ENCODE measurements around the gene SPEM1. TPM values are rescaled to one million over a fixed set of nuclear protein-coding genes. Genes with fewer than 3 reads are reported as not detected.

SPEM1 gene
- polyA plus RNA-seq, 1 donor = not detected

GRCh38 chr17:7403043-7403726, 16.9 kb upstream of the SPEM1 start:
- peak overlapping the region; percentile 96 for H3K27ac ChIP-seq (ENCODE audit: low read length)
- H3K27me3 ChIP-seq (ENCODE audit: control insufficient read depth, insufficient read depth, low read length) = peaks cover 31% of the 10 kb centered on the region
- no peaks in the 10 kb centered on the region for H3K9me3 ChIP-seq (ENCODE audit: control insufficient read depth, low read depth, low read length)
- no CpG with 5 or more reads among the region's 16 CpGs for WGBS (ENCODE audit: insufficient coverage, low lambda C conversion rate)
- peaks cover 9% of the 10 kb centered on the region for H3K4me1 ChIP-seq (ENCODE audit: control insufficient read depth, insufficient read depth, low read length)
- no peaks in the 10 kb centered on the region for H3K36me3 ChIP-seq (ENCODE audit: control insufficient read depth, insufficient read depth, low read length)
- peak overlapping the region; percentile 93 for H3K4me3 ChIP-seq (ENCODE audit: low read length)
- DNase-seq = peak; percentile 93 to 97

GRCh38 chr17:7403727-7403976, 16.5 kb upstream of the SPEM1 start:
- peak overlapping the region; percentile 96 for H3K27ac ChIP-seq (ENCODE audit: low read length)
- peaks cover 34% of the 10 kb centered on the region for H3K27me3 ChIP-seq (ENCODE audit: control insufficient read depth, insufficient read depth, low read length)
- no peaks in the 10 kb centered on the region for H3K36me3 ChIP-seq (ENCODE audit: control insufficient read depth, insufficient read depth, low read length)
- WGBS (ENCODE audit: insufficient coverage, low lambda C conversion rate) = no CpG with 5 or more reads among the region's 13 CpGs
- no peak for DNase-seq
- H3K4me3 ChIP-seq (ENCODE audit: low read length) = peak overlapping the region; percentile 93
- no peaks in the 10 kb centered on the region for H3K9me3 ChIP-seq (ENCODE audit: control insufficient read depth, low read depth, low read length)
- peaks cover 9% of the 10 kb centered on the region for H3K4me1 ChIP-seq (ENCODE audit: control insufficient read depth, insufficient read depth, low read length)

GRCh38 chr17:7403977-7404736, 16.0 kb upstream of the SPEM1 start, which contains the start of gene TMEM256:
TMEM256 (minus strand) TSS chr17:7404097; CDS start chr17:7404084, 13 bp downstream.
- Histone ChIP-seq H3K4me1 (ENCODE audit: control insufficient read depth, insufficient read depth, low read length) (peaks cover 9% of the 10 kb centered on the region), H3K36me3 (ENCODE audit: control insufficient read depth, insufficient read depth, low read length) (no peaks in the 10 kb centered on the region), H3K27ac (ENCODE audit: low read length) (peak within 1 kb of the TSS; percentile 96), H3K4me3 (ENCODE audit: low read length) (peak within 1 kb of the TSS; percentile 93), H3K27me3 (ENCODE audit: control insufficient read depth, insufficient read depth, low read length) (peaks cover 39% of the 10 kb centered on the region), H3K9me3 (ENCODE audit: control insufficient read depth, low read depth, low read length) (no peaks in the 10 kb centered on the region)
- DNase-seq = peak; percentile 99 to 100
- no CpG with 5 or more reads among the region's 49 CpGs for WGBS (ENCODE audit: insufficient coverage, low lambda C conversion rate)

- no peak for DNase-seq
- peaks cover 45% of the 10 kb centered on the region for H3K27me3 ChIP-seq (ENCODE audit: control insufficient read depth, insufficient read depth, low read length)
- no peaks in the 10 kb centered on the region for H3K9me3 ChIP-seq (ENCODE audit: control insufficient read depth, low read depth, low read length)
- peaks cover 4% of the 10 kb centered on the region for H3K36me3 ChIP-seq (ENCODE audit: control insufficient read depth, insufficient read depth, low read length)
- H3K27ac ChIP-seq (ENCODE audit: low read length) = peak overlapping the region; percentile 68
- peak overlapping the region; percentile 54 for H3K4me3 ChIP-seq (ENCODE audit: low read length)
- WGBS (ENCODE audit: insufficient coverage, low lambda C conversion rate) = 0% methylated on average over 1 of the region's 65 CpGs
- H3K4me1 ChIP-seq (ENCODE audit: control insufficient read depth, insufficient read depth, low read length) = peaks cover 9% of the 10 kb centered on the region
These were observed 15.3 kb upstream of the SPEM1 start for GRCh38 chr17:7404737-7405349.

- H3K9me3 ChIP-seq (ENCODE audit: control insufficient read depth, low read depth, low read length) = no peaks in the 10 kb centered on the region
- H3K4me1 ChIP-seq (ENCODE audit: control insufficient read depth, insufficient read depth, low read length) = peaks cover 9% of the 10 kb centered on the region
- DNase-seq = peak in 1 of 2 donors; percentile 19
- H3K27me3 ChIP-seq (ENCODE audit: control insufficient read depth, insufficient read depth, low read length) = peaks cover 50% of the 10 kb centered on the region
- peak overlapping the region; percentile 54 for H3K4me3 ChIP-seq (ENCODE audit: low read length)
- WGBS (ENCODE audit: insufficient coverage, low lambda C conversion rate) = 13% methylated on average over 3 of the region's 38 CpGs
- peak overlapping the region; percentile 68 for H3K27ac ChIP-seq (ENCODE audit: low read length)
- H3K36me3 ChIP-seq (ENCODE audit: control insufficient read depth, insufficient read depth, low read length) = peaks cover 7% of the 10 kb centered on the region
These were observed 14.5 kb upstream of the SPEM1 start for GRCh38 chr17:7405350-7406234.

GRCh38 chr17:7406235-7406825, 13.8 kb upstream of the SPEM1 start:
- Histone ChIP-seq H3K27ac (ENCODE audit: low read length) (no peak overlapping the region), H3K36me3 (ENCODE audit: control insufficient read depth, insufficient read depth, low read length) (peaks cover 7% of the 10 kb centered on the region), H3K9me3 (ENCODE audit: control insufficient read depth, low read depth, low read length) (no peaks in the 10 kb centered on the region), H3K27me3 (ENCODE audit: control insufficient read depth, insufficient read depth, low read length) (peaks cover 53% of the 10 kb centered on the region), H3K4me3 (ENCODE audit: low read length) (no peak overlapping the region), H3K4me1 (ENCODE audit: control insufficient read depth, insufficient read depth, low read length) (peaks cover 9% of the 10 kb centered on the region)
- no CpG with 5 or more reads among the region's 12 CpGs for WGBS (ENCODE audit: insufficient coverage, low lambda C conversion rate)
- DNase-seq = no peak

- Histone ChIP-seq H3K27ac (ENCODE audit: low read length) (no peak overlapping the region), H3K27me3 (ENCODE audit: control insufficient read depth, insufficient read depth, low read length) (peaks cover 53% of the 10 kb centered on the region), H3K9me3 (ENCODE audit: control insufficient read depth, low read depth, low read length) (no peaks in the 10 kb centered on the region), H3K4me3 (ENCODE audit: low read length) (no peak overlapping the region), H3K4me1 (ENCODE audit: control insufficient read depth, insufficient read depth, low read length) (peaks cover 3% of the 10 kb centered on the region), H3K36me3 (ENCODE audit: control insufficient read depth, insufficient read depth, low read length) (peaks cover 7% of the 10 kb centered on the region)
- DNase-seq = no peak
- no CpG with 5 or more reads among the region's 13 CpGs for WGBS (ENCODE audit: insufficient coverage, low lambda C conversion rate)
These were observed 13.0 kb upstream of the SPEM1 start for GRCh38 chr17:7407082-7407481.

GRCh38 chr17:7407485-7408251, 12.5 kb upstream of the SPEM1 start, which contains the start of gene NLGN2:
NLGN2 (plus strand) TSS chr17:7407845; CDS start chr17:7408256, 411 bp downstream.
- Histone ChIP-seq H3K27ac (ENCODE audit: low read length) (no peak within 1 kb of the TSS), H3K4me1 (ENCODE audit: control insufficient read depth, insufficient read depth, low read length) (peaks cover 3% of the 10 kb centered on the region), H3K4me3 (ENCODE audit: low read length) (no peak within 1 kb of the TSS), H3K9me3 (ENCODE audit: control insufficient read depth, low read depth, low read length) (no peaks in the 10 kb centered on the region), H3K27me3 (ENCODE audit: control insufficient read depth, insufficient read depth, low read length) (peaks cover 53% of the 10 kb centered on the region), H3K36me3 (ENCODE audit: control insufficient read depth, insufficient read depth, low read length) (peaks cover 7% of the 10 kb centered on the region)
- 47% methylated on average over 2 of the region's 12 CpGs for WGBS (ENCODE audit: insufficient coverage, low lambda C conversion rate)
- no peak for DNase-seq

GRCh38 chr17:7408252-7408727, 11.8 kb upstream of the SPEM1 start:
- peak in 1 of 2 donors; percentile 43 for DNase-seq
- H3K27ac ChIP-seq (ENCODE audit: low read length) = no peak overlapping the region
- peaks cover 7% of the 10 kb centered on the region for H3K36me3 ChIP-seq (ENCODE audit: control insufficient read depth, insufficient read depth, low read length)
- H3K27me3 ChIP-seq (ENCODE audit: control insufficient read depth, insufficient read depth, low read length) = peaks cover 53% of the 10 kb centered on the region
- WGBS (ENCODE audit: insufficient coverage, low lambda C conversion rate) = 60% methylated on average over 1 of the region's 58 CpGs
- no peak overlapping the region for H3K4me3 ChIP-seq (ENCODE audit: low read length)
- H3K9me3 ChIP-seq (ENCODE audit: control insufficient read depth, low read depth, low read length) = no peaks in the 10 kb centered on the region
- peaks cover 3% of the 10 kb centered on the region for H3K4me1 ChIP-seq (ENCODE audit: control insufficient read depth, insufficient read depth, low read length)

All from large intestine (tissue), 3 donors.